ENCODE measurements around the gene CD80.
"Not testable (repeated sequence)": the region's sequence is repeated elsewhere in the genome, so short reads cannot be mapped to it uniquely, and the experiment has no call there.

CD80 gene

DNA sequence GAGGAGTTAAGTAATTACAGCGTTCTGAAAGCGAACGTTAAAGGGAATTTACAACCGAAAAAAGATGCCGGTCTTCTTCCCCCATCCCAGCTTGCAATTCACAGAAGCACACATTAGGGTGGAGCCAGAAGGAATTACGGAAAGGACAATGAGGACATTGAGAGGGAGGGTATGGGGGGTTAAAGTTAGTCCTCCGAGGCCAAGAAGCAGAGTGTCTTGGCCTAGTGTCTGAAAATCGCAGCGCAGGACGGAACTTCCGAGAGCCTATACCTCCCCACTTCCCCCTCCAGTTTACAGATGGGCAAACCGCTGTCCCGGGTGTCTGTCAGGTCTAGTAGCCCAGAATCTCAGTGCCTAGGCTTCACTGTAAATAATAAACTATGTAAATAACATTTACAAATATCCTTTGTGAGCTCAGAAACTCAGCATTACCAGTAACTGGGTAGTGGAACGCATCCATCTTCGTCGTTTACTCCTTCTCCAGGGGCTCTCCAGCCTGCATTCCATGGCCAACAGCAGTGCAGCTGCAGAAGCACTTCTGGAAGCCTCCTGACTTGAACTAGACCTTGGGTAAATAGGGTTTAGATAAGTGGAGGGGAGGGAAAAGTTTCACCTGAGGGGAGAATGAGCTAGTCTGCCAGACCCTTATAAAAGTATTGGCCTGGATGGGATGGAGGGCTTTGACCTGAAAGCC, 20.8 kb upstream of the CD80 start:
- no peak for DNase-seq

DNA sequence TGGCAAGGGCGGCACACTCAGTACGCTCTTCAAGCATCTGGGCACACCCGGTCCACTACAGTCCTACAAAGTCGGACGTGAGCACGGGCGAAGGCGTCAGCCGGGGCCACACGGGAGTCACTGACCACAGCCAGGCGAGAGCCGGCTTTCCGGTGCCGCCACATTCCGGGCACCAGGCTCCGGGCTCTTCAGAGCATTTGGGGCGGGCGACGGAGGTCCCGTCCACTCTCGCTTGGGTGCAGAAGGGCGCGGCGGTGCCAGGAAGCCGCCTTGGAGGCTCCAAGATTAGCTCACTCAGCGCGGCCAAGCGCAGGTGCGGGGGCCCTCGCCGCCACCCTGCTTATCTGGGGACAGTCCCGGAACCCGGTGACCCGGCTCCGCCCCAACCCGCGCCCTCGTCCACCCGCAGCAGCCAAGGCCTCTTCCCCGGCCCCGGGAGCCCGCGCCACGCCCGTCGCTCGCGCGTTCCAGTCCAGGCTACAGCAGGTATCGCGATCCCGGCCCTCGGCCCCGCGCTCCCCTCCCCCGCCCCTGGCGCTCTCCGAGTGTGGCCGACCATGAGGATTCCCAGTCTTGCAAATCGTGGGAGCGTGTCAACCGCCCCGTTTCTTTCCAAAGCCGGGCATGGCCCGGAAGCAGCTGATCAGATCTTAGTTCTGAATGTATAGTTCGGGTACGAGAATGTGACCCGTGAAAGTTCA, 20.1 kb upstream of the CD80 start, which contains the start of gene ADPRH:
ADPRH (plus strand) TSS at position 127 of the 701 bp plus-strand sequence. CDS start 2,678 bp downstream, outside the sequence.
- DNase-seq = peak; percentile 52

GRCh38 chr3:119575507-119575906, 16.1 kb upstream of the CD80 start:
- no peak for DNase-seq

GRCh38 chr3:119571688-119572087, 12.3 kb upstream of the CD80 start:
- no peak for DNase-seq

DNA sequence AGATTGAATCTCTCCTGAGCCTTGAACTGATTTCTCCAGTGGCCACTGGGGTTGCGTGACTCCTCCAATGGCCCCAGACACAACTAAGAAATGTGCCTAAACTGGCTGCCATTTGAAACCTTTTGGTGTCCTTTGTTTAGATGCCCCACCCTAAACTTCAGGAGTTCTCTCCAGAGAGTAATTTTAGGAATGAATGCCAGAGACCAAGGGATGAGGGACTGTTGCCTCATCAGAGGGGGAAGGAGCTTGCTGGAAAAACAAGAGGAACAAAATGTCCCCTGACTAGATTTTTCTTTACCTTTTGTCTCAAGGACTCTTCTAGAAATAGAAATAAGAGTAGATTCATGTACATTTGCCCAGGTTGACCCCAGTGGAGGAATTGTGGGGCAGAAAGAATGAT, 11.8 kb upstream of the CD80 start:
- DNase-seq = no peak

DNA sequence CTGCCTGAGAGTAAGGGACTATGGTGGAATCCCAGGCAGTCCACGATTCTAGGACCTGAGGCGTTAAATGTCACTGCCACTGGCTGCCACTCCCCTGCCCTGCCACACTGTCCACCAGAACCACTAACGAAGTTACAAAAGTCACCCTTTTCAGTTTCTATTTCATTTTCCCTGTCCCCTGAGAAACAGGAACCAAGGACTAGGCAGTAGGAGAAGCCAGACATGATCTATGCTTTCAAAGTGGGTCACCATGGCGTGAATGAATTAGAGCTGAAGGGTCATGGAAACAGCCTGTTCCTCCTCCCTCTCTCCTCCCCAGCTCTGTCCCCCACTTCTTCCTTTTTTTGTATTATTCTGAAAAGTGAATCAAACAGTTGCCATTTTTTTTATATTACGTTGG, 10.8 kb upstream of the CD80 start:
- no peak for DNase-seq

DNA sequence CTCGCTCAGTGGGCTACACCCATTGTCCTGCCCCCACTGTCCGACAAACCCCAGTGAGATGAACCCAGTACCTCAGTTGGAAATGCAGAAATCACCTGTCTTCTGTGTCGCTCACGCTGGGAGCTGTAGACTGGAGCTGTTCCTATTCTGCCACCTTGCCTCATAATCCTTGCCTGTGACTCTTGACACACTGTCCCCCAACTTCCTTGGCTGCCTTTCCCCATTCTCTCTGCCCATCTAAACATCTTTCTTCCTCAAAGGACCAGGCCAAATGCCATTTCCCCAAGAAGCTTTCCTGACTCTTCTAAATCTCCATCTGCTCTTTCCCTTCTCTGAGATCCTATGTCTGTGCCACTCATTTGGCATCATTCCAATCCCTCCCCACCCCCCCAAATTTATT, 9.7 kb upstream of the CD80 start:
- no peak for DNase-seq

DNA sequence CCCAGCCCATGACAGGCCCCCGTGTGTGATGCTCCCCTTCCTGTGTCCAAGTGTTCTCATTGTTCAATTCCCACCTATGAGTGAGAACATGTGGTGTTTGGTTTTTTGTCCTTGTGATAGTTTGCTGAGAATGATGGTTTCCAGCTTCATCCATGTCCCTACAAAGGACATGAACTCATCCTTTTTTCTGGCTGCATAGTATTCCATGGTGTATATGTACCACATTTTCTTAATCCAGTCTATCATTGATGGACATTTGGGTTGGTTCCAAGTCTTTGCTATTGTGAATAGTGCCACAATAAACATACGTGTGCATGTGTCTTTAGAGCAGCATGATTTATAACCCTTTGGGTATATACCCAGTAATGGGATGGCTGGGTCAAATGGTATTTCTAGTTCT, 3.9 kb upstream of the CD80 start:
- DNase-seq = not testable (repeated sequence)

DNA sequence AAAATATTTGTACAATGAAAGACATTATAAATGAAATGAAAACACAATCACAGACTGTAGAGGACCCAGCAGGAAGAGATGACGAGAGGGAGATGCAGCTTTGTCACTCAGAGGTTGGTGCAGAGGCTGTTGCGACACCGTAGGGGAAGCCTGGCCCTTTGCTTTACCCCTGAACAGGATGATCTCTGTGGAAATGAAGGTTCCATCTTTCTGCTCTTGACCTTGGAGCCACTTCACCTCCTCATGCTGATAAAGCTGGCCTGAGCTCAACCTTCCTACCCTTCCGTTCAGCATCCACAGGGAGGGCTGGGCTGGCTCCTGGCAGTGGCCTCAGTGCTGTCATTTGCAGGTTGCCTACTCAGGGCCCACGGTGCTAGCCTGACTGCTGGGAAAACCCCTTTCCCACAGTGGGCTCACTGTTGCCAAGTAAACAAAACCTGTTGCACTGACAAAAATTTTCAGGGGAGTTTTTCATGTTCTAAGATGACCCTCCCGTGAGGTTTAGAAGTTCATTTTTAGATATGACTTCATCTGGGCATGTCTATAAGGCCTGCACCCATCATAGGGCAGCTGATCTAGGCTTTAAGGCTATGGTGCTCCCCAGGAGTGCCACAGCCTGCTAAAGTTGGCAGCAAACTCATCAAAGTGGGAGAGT, 3.0 kb upstream of the CD80 start:
- no peak for DNase-seq

DNA sequence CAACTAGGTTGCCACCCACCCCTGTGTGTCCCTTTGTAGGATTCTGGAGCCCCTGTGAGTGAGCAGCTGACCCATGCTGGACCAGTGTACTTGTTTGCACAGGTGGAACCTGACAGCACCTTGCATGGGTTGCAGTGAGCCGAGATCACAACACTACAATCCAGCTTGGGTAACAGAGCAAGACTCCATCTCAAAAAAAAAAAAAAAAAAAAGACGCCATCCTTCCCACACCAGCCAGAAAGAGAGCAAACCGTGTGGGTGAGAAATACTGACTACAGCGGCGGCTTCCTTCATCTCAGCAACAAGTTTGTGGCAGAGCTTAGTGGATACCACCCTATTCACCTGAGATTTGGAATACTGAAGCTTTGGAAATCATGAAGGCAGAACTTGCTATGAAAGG, 746 bp upstream of the CD80 start:
- DNase-seq = no peak

DNA sequence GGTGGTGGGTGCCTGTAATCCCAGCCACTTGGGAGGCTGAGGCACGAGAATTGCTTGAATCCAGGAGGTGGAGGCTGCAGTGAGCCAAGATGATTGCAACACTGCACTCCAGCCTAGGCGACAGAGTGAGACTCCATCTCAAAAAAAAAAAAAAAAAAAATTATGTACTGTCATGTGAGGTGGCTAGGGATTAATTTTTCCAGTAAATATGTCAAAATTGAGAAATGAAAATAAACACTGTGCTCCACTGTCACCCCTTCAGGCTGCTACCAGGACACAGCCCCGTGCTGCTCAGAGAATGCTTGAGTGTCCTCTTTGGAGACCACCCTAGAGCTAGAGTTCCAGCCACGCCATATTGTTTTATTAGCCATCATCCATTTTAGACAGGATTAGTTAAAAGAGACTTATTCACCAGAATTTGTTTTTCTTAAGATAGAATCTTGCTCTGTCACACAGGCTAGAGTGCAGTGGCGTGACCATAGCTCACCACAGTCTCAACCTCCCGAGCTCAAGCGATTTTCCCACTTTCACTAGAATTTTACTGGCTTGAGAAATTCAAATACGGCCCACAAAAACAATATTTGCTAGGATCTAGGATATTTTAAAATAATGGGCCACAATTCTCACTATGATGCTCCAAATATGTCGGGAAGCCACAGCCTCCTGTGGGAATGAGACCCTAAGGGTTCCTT, 642 bp downstream of the CD80 start:
- no peak for DNase-seq

GRCh38 chr3:119557877-119558269, 1.5 kb downstream of the CD80 start:
- DNase-seq = no peak

DNA sequence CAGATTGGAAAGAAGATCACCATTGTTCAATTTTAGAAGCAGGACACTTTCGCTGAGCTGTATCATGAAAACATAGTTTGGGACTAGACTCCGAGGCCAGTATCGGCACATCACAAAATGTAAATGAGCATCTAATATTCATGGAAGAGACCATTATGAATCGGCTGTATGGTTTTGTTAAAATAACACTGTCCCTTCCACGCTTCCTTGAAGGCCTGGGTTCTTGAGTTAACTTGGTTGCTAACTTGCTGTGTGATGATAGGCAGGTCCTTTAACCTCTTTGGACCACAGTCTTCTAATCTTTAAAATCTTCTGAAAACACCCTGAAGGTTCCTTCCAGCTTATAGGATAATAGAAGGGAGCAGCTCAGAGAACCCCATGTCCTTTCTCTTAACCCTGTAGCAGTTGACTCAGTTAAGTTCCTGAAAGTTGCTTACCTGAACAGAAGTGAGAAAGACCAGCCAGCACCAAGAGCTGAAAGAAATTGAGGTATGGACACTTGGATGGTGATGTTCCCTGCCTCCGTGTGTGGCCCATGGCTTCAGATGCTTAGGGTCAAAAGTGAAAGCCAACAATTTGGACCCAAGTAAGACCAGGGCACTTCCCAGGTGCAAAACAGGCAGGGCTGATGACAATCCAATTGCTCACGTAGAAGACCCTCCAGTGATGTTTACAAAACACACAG, 2.1 kb downstream of the CD80 start:
- DNase-seq = no peak

DNA sequence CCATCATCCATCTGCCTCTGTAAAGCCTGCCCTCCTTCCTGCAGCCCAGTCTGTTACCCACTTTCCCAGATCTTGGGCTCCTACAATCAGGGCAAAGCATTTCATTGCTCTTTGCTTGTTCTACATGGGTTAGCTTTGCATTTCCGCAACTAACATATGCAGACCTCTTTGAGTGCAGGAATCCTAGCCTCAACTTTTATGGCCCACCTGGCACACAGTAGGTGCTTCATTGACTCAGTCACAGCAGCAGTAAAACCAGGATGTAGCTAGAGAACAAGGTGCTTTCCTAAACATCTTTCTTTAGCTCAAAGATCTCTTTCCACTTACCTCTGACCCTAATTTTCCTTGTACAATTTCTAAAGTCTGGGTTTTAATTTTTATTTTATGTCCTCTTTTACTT, 3.5 kb downstream of the CD80 start:
- DNase-seq = no peak

DNA sequence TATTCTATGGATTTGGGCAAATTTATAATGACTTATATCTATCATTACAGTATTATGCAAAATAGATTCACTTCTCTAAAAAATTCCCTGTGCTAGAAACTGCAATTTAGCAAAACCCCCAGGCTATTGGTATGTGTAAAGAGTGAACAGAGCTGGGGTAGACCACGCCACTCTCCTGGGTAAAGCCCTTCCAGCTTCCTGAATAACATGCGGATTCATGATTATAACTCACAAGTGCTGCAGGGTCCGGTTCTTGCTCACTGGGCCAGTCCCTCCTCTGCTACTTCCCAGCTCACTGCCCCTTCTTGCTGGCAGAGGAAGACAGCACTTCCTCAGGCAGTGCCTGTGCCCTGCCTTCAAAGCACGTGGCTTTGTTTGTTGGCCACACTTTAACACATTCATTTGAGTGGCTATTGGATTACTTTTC, 4.1 kb downstream of the CD80 start:
- DNase-seq = no peak

GRCh38 chr3:119553823-119554415, 5.5 kb downstream of the CD80 start:
- DNase-seq = no peak

GRCh38 chr3:119552928-119553327, 6.5 kb downstream of the CD80 start:
- DNase-seq = not testable (repeated sequence)

- no peak for DNase-seq
Observed at GRCh38 chr3:119551598-119551997, 7.8 kb downstream of the CD80 start.

DNA sequence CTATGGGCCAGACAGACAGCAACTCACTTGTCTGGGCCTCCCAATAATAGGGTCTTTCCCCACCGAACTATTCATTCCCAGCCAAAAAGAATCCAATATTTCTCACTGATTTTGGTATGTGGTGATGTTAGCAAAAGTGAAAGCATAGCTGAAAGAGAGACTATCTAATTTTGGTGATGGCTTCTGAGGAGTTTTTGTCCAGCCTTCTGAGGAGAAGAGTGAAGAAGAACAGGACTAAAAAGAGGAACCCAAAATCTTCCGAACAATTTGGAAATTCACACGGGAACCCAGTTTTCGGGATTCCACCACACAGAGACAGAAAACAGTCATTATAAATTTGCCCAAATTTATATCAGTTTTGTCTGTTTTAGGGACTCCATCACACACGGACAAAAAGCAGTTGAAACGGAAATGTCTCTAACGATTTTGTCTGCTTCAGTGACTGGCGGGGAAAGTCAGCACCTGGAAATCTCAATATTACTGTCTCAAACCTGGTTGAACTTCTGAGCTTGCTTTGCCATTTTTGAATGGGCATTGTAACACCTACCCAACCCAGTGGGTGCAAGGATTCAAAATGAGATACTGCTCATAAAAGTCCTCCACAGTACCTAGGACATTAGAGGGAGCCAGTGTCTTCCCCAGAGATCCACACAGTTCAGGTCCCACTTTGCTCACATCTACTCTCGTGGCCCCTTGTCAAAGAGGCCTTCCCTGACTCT, 9.1 kb downstream of the CD80 start:
- DNase-seq = no peak

GRCh38 chr3:119548341-119548740, 11.1 kb downstream of the CD80 start:
- DNase-seq = no peak

GRCh38 chr3:119547227-119547626, 12.2 kb downstream of the CD80 start:
- DNase-seq = no peak

DNA sequence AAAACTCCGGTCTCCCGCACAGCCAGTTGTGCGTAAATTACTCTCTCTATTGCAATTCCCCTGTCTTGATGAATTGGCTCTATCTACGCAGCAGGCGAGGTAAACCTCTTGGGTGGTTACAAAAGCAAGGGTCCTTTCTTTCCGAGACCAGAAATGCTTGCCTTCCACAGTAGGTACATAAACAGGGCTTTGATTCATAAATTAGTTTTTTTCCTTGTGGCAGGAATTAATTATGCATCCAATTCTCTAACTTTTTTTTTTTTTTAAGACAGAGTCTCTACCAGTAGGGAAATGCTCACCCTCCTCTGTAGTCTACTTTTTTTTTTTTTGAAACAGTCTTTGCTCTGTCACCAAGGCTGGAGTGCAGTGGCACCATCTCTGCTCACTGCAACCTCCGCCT, 16.3 kb downstream of the CD80 start:
- no peak for DNase-seq

All from NCI-H1105 treated with DMSO at 0.1 percent for 48 hours (cell line).